NK-92 (cell line): ENCODE results near the gene NIPA2.

Experiments
- DNase-seq: peaks from one replicate; lab custom pipeline; 2025; ENCODE audit not compliant: unreplicated experiment; lab: John Stamatoyannopoulos, UW

The NIPA2 gene

DNA sequence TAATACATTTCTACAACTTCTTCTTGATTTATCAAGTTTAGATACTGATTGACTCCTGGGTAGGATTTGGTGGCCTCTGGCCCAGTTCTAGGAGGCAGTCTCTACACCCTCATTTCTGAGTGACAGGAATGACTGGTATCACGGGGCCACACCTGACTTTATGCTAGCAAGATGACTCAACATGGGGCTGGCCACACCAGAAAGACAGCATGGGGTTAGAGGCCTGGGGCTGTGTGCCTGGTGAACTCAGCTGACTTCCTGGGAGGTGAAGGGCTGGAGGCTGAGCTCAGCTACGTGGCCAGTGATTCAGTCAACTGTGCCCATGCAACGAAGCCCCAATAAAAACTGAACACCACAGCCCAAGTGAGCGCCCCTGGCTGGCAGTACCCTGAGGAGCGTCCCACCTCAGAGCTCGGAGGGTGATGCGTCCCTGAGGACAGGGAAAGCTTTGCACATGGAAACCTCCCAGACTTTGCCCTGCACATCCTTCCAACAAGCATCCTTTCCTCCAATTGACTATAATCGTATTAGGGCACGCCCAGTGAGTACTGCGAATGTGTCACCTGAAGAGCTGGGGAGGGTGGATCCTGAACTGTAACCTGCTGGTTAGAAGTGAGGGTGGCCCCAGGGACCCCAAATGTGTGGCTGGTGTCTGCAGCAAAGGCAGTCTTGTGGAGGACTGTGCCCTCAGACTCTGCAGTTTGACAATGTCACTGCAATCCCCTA, 57.2 kb downstream of the NIPA2 start:
- DNase-seq = no peak

DNA sequence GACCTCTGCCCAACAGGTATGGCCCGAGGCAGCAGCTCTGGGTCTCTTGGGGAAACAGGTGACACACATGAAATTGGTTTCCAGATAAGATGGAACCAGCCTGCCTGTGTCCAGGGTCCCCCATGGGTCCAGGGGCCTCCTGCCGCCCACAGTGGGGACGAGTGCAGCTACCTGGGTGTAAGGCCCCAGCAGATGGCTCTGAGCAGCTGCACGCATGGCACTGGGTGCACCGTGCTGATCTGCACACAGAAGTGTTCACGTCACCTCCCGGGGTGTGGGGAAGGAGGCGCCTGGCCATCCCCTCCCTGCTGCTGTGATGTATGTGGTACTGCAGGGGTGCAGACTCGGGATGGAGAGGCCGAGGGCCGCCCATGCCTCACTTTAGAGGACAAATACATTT, 63.6 kb downstream of the NIPA2 start:
- no peak for DNase-seq

DNA sequence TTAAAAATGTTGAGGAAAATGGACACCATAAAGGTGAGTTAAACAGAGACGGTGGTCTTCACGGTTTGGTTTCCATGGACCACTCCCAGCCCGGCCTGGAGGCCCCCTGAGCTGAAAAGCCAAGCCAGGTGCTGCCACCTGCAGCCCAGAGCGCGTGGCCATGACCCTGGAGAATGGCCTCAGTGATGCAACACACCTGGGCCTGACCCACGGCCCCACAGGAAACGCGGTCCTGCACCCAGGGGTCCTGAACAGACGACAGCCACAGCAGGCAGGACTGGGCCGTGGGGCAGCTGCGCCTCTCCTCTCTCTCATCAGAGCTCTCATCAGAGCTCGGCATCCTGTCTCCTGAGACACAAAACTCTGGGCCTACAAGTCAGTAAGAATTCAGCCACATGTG, 64.1 kb downstream of the NIPA2 start:
- DNase-seq = no peak

DNA sequence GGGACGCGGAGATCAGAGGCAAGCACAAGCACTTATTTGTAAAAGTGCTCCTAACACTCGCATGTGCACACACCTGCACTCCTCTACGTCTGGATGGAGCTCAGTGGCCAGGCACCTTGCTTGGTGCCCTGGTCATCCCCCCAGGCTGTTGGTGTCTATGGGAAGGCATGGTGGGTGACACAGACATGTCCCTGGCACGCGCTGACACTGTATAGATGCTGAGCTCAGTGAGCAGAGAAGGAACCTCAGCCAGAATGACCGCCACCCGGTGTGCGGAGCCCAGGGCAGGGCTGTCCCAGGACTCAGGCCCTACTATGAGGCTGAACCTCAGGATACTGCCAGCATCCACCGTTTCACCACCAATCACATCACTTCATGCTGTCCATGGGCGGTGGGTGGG, 64.5 kb downstream of the NIPA2 start:
- no peak for DNase-seq

DNA sequence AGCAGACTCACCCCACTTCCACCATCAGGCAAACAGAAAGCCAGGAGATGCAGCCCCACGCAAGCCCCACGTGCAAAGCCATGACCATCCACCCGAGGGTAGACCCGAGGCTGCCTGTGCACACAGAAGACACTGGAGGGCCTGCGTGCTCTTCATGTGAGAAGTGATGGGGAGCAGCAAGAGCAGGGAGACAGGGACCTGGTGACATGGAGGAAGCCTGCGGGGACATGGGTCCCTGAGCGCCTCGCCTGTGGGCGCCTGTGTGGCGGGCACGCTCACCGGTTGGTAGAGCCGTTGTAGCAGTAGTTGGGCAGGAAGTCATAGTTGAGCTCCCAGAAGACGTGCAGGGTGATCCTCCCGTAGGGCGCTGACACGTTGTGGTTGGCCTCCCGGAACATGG, 65.0 kb downstream of the NIPA2 start:
- DNase-seq = no peak

DNA sequence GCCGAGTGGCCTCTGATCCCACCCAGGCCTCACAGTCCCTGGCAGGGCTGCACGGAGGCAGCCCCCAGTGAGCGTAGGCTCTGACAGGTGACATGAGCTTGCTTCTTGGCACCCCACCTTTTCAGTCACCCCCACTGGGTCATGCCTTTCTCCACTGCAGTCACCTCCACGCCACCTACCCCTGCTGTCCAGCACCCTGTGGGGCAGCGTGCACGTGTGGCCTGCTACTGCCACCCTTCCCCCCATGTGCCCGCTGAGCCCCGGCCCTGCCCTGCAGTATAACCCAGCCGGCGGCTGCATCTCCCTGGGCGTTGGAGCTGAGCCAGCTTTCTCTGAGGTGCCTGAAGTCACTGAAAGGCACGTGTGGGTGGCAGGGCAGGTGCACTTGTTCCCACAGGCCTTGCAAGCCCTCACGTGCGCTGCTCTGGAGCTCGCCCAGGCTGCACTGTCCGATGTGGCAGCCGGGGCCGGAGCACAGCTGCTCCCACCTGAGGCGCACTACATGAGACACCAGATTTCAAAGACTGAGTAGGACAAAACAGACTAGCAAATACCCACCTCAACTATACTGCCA, 65.6 kb downstream of the NIPA2 start:
- DNase-seq = no peak

DNA sequence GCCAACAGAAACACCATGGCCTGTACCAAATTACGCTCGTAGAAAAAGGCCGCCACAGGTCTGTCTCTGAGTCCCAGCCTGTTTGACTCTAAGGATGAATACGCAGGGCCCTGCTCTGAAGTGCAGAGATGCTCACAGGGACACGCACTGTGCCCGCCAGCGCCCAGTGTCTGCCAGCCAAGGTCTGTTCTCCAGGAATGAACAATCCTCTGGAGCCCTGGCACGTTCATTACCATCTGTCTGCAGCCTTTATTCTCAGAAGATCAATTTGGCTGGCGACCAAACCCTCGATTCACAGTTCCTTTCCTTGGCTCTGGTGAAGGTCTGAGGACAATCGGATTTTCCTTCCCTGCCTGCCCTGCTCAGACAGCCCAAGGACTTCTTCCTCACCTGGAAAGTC, 66.3 kb downstream of the NIPA2 start:
- DNase-seq = no peak

DNA sequence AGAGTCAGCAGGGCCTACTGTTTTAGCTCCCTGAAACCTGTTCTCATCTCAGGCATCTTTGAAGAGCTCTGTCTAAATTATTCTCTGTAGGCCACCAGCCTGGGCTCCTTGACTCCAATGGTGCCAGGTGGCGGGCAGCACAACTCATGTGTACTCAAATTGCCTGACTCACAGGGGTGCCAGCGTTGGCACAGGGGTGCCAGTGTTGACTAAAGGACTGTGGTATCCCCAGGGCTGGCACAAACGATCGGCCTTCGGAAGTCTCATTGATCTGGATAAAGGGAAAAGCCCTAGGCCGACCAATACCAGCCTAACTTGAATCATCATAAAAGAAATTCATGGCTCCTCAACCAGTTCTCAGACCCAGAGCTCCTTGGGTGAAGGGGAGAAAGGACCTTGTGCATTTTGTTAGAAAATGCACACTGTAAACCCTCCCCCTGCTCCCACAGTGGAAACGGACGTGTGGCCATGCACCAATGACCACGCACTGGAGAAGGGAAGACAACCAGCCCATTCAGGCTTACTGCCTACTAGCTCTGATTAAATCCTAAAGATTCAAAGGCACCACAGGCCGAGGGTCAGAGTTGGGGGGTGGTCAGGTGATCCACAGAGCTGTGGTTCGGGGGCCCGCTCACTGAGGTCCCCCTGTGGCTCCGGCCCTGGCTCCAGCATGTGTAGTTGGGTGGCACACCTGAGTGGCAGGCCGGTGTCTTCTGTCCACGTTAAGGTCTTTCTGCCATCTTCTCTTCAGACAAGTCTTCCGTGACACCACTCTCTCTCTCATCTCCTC, 68.9 kb downstream of the NIPA2 start:
- no peak for DNase-seq

DNA sequence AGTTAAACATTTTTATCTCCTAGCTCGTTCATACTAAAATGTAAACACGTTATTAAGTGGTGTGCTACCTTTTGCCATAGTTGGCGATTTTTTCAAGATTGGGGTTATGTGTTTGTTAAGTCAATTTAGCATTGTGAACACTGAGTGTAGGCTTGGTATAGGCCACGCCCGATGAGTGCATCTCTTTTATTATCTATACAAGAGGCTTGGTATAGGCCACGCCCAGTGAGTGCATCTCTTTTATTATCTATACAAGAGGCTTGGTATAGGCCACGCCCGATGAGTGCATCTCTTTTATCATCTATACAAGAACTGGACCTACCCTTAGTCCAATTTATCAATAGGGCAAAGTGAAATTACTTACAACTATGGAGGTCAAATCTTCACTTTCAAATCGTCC, 70.4 kb downstream of the NIPA2 start:
- DNase-seq = no peak

DNA sequence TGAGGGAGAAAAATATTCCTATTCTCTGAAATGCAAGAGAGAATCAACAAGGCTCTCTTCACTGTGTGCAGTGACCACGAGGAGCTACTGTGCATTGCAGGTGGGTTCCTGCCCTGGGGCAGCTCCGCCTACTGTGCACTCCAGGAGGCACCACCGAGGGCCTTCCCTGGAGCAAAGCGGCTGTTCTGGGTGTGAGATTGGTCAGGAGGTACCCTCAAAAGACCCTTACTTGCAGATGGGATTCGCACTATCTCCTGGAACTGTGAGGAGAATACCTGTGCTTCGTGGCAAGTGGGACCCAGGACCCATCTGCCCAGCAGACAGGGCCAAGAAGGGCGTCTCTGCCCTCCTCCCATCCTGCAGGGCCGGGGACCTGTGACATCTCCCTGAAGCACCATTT, 72.8 kb downstream of the NIPA2 start:
- DNase-seq = no peak

DNA sequence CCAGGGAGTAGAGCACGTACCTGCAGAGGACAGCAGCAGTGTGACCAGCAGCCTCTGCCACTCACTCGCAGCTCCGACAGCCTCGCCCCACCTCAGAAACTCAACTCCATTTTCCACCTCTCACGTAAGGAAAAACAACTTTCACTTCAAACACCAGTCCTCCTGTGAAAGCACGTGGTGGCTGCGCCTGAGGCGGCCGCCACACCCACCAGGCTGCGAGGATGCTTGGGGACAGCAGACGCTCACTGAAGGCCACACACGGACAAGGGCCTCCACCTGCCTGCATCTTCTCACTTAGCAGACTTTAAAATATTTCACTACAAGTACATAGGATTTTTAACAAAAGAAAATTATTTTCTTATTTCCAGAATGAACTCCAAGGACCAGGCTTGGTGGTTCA, 73.8 kb downstream of the NIPA2 start:
- no peak for DNase-seq

DNA sequence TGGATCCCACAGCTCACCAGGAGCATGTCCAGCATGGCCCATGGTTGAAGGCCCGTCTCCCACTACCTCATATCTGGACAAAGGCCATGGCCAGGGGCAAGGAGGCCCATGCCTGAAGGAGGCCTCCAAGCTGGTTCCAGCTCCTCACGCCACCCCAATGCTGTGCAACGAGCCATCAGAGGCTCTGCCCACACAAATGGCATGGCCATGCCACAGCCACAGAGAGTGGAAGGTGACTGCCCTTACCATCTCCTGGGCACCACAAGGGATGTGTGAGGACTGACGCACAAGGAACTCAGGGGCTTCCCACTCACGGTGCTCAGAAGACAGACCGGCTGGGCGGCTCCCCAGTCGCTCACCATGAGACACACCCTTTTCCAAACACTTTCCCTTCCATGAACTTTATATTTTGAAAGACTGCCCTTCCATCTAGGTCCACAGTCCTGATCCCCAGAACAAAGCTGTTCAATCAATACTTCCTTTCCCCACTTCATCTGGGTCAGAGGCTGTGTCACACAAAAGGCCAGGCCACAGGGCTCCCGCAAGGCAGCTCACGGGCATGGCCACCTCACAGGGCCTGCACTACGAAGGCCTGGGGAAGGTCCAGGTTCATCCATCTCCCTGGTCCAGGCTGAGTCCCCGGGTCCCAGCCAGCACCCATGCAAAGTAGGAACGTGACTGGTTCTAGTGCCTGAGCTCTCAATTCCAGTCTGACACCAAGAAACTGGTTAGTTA, 75.3 kb downstream of the NIPA2 start:
- no peak for DNase-seq

DNA sequence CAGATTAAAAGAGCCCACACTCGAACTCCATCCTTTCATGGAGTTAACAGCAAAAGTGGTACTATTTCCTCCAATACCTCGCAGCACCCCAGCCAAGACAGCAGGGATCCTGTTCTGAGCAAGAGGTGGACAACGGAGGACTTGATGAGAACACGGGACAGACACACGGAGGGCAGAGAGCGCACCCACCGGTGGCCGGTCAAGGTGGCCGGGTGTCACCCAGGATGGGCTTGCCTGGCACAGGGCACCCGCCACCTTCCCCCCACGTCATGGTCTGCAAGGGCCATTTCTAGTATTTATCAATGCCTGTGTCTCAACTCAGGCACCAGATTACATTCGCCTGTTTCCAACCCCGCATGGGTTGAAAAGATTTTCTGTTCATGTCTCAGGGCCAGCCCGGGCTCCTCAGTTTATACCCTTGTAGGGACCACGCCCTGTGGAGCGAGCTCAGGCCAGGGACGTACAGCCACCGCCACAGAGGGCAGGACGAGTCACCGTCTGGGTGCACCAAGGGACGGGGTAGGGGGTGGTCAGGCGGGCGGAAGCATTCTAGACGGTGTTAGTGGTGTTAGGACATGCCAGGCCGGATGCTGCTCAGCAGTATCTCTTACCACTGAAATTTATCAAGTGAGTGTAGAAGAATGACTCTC, 77.5 kb downstream of the NIPA2 start:
- no peak for DNase-seq

DNA sequence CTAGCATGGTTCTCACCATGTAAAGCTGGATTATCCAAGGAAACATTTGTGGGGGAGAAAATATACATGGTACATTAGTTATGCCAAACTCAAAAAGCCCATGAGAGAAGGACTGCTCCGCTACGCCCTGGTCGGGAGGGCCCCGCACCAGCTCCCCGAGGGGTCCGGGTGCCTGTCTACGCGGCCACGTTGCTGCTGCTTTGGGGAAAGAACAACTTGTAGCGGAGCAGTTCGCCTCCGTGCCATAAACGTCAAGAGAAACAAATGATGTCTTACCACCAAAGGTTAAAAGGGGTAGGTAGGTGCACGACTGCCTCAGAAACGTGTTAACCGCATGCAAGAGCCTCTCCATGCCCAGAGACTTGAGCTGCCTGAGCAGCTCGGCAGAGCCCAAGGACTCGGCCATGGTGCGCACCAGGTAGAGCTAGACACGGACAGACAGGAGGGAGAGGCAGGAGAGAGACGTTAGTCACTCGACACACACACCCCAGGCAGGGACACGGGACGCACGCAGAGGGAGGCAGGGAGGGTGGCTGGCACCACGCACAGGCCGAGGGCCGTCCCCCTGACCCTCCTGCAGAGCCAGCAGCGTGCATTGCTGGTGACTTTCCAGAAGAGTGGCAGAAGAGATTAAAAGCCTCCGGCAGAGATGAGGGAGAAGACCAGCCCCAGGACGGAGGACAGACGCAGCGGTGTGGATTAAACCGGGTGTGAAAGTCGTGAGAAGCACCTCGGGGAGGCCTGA, 78.3 kb downstream of the NIPA2 start:
- DNase-seq = no peak

DNA sequence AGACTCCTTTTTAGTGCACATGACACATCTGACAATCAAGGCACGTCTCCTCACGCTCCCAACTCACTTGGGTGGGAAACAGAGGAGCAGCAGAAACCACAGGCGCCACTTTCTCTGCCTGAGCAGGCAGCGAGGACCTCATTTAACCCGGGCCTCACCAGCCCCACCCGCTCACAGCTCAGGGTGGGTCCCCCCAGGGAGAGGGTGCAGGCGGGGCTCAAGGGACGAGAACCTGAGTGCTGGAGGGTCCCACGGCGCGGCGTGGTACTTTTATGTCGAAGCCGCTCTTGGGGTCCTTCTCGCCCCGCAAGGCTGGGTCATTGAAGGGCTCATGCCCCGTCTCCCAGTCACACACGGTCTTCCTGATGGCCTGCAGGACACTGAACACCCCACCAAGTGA, 79.1 kb downstream of the NIPA2 start:
- no peak for DNase-seq
